Activated naive CD8-positive, alpha-beta T cell treated with anti-CD3 and anti-CD28 coated beads, Interleukin-2, amount 10 ng/mL, durations not matched to agents 7 days and 5 days (primary cell): ENCODE results near the gene GIT1. TPM values are rescaled to one million over a fixed set of nuclear protein-coding genes. Genes with fewer than 3 reads are reported as not detected.

ENCODE experiments used
- ATAC-seq: fragments of 150-1000 bp; cut with Tn5 transposase; one replicate; pipeline ENCODE4 v1.10.0; 2021; ENCODE audit warnings: low read depth, moderate library complexity
- POLR2A ChIA-PET: fragments of 350-600 bp; sonication (Branson Sonifier 250); formaldehyde crosslinking; loops from one replicate; lab custom pipeline; 2021; ENCODE audit warnings: antibody characterized with exemption; lab: Charles Lee
- DNase-seq: peaks from one replicate; pipeline ENCODE4 v3.0.0; 2021
- H3K27ac Mint-ChIP-seq: one replicate; pipeline ENCODE4 v1.8.0; 2022; ENCODE audit warnings: mild to moderate bottlenecking, mixed read lengths
- H3K27me3 Mint-ChIP-seq: one replicate; pipeline ENCODE4 v1.8.0; 2022; ENCODE audit warnings: mild to moderate bottlenecking, moderate library complexity, mixed read lengths
- H3K36me3 Mint-ChIP-seq: one replicate; pipeline ENCODE4 v1.8.0; 2021; ENCODE audit warnings: mild to moderate bottlenecking, mixed read lengths
- H3K4me1 Mint-ChIP-seq: one replicate; pipeline ENCODE4 v1.8.0; 2021; ENCODE audit warnings: mixed read lengths
- H3K4me3 Mint-ChIP-seq: one replicate; pipeline ENCODE4 v1.8.0; 2022; ENCODE audit warnings: mild to moderate bottlenecking, moderate library complexity, mixed read lengths
- H3K9me3 Mint-ChIP-seq: one replicate; pipeline ENCODE4 v1.8.0; 2021; ENCODE audit warnings: mixed read lengths
- total RNA-seq, 2 experiments: library from RNA; stranded (reverse); gene quantifications; one replicate each; pipeline ENCODE4 v1.2.3, GENCODE V29; 2021

Gene GIT1
- total RNA-seq, 2 experiments from 2014 or later: 73.3 to 73.4 TPM

GRCh38 chr17:29570521-29570920, 18.9 kb downstream of the GIT1 start:
- peak overlapping the region; percentile 23 for H3K4me3 Mint-ChIP-seq

GRCh38 chr17:29569245-29569950, 20.1 kb downstream of the GIT1 start:
- ATAC-seq (no peak), DNase-seq (no peak)
- H3K27me3 Mint-ChIP-seq: no peaks in the 10 kb centered on the region
- H3K4me3 Mint-ChIP-seq: peak overlapping the region; percentile 80
- POLR2A ChIA-PET: interaction anchor here (1.1 to 5.9 kb wide), 6 partner anchors 12 to 275 kb away, joined by 3 to 55 read pairs (median 20); partner anchors contain the start of genes ANKRD13B, NUFIP2 and TAOK1
- H3K27ac Mint-ChIP-seq: peak overlapping the region; percentile 35
- peaks cover 20% of the 10 kb centered on the region for H3K4me1 Mint-ChIP-seq
- peaks cover 6% of the 10 kb centered on the region for H3K36me3 Mint-ChIP-seq
- no peaks in the 10 kb centered on the region for H3K9me3 Mint-ChIP-seq

More at GRCh38 chr17:29570521-29570920, 18.9 kb downstream of the GIT1 start:
- POLR2A ChIA-PET: interaction anchor here (0.6 to 5.8 kb wide), 4 partner anchors 11 to 22 kb away, joined by 4 to 45 read pairs (median 20); partner anchors contain the start of gene ANKRD13B
- no peak for ATAC-seq
- peak; percentile 17 for DNase-seq
- no peak overlapping the region for H3K27ac Mint-ChIP-seq
- peaks cover 16% of the 10 kb centered on the region for H3K4me1 Mint-ChIP-seq
- H3K36me3 Mint-ChIP-seq: peaks cover 9% of the 10 kb centered on the region
- H3K27me3 Mint-ChIP-seq: no peaks in the 10 kb centered on the region
- no peaks in the 10 kb centered on the region for H3K9me3 Mint-ChIP-seq

- ATAC-seq: peak; percentile 57
- Mint-ChIP-seq H3K36me3 (peaks cover 8% of the 10 kb centered on the region), H3K4me1 (peaks cover 26% of the 10 kb centered on the region), H3K27ac (peak within 1 kb of the TSS; percentile 98), H3K4me3 (peak within 1 kb of the TSS; percentile 98), H3K9me3 (no peaks in the 10 kb centered on the region), H3K27me3 (no peaks in the 10 kb centered on the region)
- POLR2A ChIA-PET: interaction anchor here (0.7 to 5.9 kb wide), 12 partner anchors 12 to 429 kb away, joined by 3 to 55 read pairs (median 4); partner anchors contain the start of genes ANKRD13B, NUFIP2 and TAOK1
- peak; percentile 88 for DNase-seq
These were observed 20.9 kb downstream of the GIT1 start, which contains the start of gene TP53I13 for GRCh38 chr17:29568331-29569244. Gene TP53I13 (plus strand): TSS chr17:29568701. CDS start chr17:29568759, 58 bp downstream.

- H3K9me3 Mint-ChIP-seq: no peaks in the 10 kb centered on the region
- peaks cover 10% of the 10 kb centered on the region for H3K36me3 Mint-ChIP-seq
- DNase-seq (peak; percentile 84), ATAC-seq (peak; percentile 58)
- peak overlapping the region; percentile 98 for H3K4me3 Mint-ChIP-seq
- H3K27me3 Mint-ChIP-seq: no peaks in the 10 kb centered on the region
- H3K27ac Mint-ChIP-seq: peak overlapping the region; percentile 98
- POLR2A ChIA-PET: interaction anchor here (0.6 to 5.9 kb wide), 13 partner anchors 8 to 428 kb away, joined by 3 to 55 read pairs (median 4); partner anchors contain the start of genes ANKRD13B, NUFIP2 and TAOK1
- H3K4me1 Mint-ChIP-seq: peaks cover 26% of the 10 kb centered on the region
These were observed 21.7 kb downstream of the GIT1 start for GRCh38 chr17:29567554-29568330.

GRCh38 chr17:29567304-29567553, 22.2 kb downstream of the GIT1 start:
- peak; percentile 6 for ATAC-seq
- Mint-ChIP-seq H3K4me3 (peak overlapping the region; percentile 98), H3K4me1 (peaks cover 29% of the 10 kb centered on the region), H3K27me3 (no peaks in the 10 kb centered on the region), H3K27ac (peak overlapping the region; percentile 88), H3K9me3 (no peaks in the 10 kb centered on the region), H3K36me3 (peaks cover 15% of the 10 kb centered on the region)
- POLR2A ChIA-PET: interaction anchor here (0.9 to 5.9 kb wide), 11 partner anchors 9 to 428 kb away, joined by 3 to 55 read pairs (median 4); partner anchors contain the start of genes ANKRD13B and TAOK1
- peak; percentile 71 for DNase-seq

GRCh38 chr17:29566473-29567303, 22.8 kb downstream of the GIT1 start, which contains the start of gene ABHD15:
Gene ABHD15 (minus strand): TSS chr17:29567037. CDS start chr17:29566966, 71 bp downstream.
- Mint-ChIP-seq H3K36me3 (peaks cover 20% of the 10 kb centered on the region), H3K9me3 (no peaks in the 10 kb centered on the region), H3K27ac (peak within 1 kb of the TSS; percentile 98), H3K4me3 (peak within 1 kb of the TSS; percentile 98), H3K4me1 (peaks cover 34% of the 10 kb centered on the region), H3K27me3 (no peaks in the 10 kb centered on the region)
- ATAC-seq: peak; percentile 36
- DNase-seq: peak; percentile 87
- POLR2A ChIA-PET: interaction anchor here (0.6 to 5.9 kb wide), 12 partner anchors 9 to 427 kb away, joined by 3 to 55 read pairs (median 4); partner anchors contain the start of genes ANKRD13B and TAOK1

GRCh38 chr17:29565643-29566472, 23.6 kb downstream of the GIT1 start:
- Mint-ChIP-seq H3K4me3 (peak overlapping the region; percentile 94), H3K27ac (peak overlapping the region; percentile 95), H3K27me3 (no peaks in the 10 kb centered on the region), H3K36me3 (peaks cover 21% of the 10 kb centered on the region), H3K9me3 (no peaks in the 10 kb centered on the region), H3K4me1 (peaks cover 33% of the 10 kb centered on the region)
- peak; percentile 23 for ATAC-seq
- DNase-seq: peak; percentile 82
- POLR2A ChIA-PET: interaction anchor here (0.5 to 5.9 kb wide), 7 partner anchors 9 to 846 kb away, joined by 3 to 55 read pairs (median 12); partner anchors contain the start of genes ANKRD13B and RPL23A

GRCh38 chr17:29563816-29564215, 25.6 kb downstream of the GIT1 start:
- Mint-ChIP-seq H3K36me3 (peaks cover 21% of the 10 kb centered on the region), H3K4me3 (peak overlapping the region; percentile 28), H3K9me3 (no peaks in the 10 kb centered on the region), H3K4me1 (peaks cover 24% of the 10 kb centered on the region), H3K27ac (peak overlapping the region; percentile 34), H3K27me3 (no peaks in the 10 kb centered on the region)
- POLR2A ChIA-PET: interaction anchor here (1.1 kb wide), 1 partner anchor 270 kb away, joined by 3 read pairs; the partner anchor contains the start of gene NUFIP2
- no peak for DNase-seq
- no peak for ATAC-seq

GRCh38 chr17:29562615-29563014, 26.8 kb downstream of the GIT1 start:
- H3K9me3 Mint-ChIP-seq: no peaks in the 10 kb centered on the region
- no peak overlapping the region for H3K27ac Mint-ChIP-seq
- peaks cover 29% of the 10 kb centered on the region for H3K4me1 Mint-ChIP-seq
- peaks cover 21% of the 10 kb centered on the region for H3K36me3 Mint-ChIP-seq
- H3K27me3 Mint-ChIP-seq: no peaks in the 10 kb centered on the region
- DNase-seq (no peak), ATAC-seq (no peak)
- POLR2A ChIA-PET: no interaction called here
- no peak overlapping the region for H3K4me3 Mint-ChIP-seq

GRCh38 chr17:29561554-29562517, 27.6 kb downstream of the GIT1 start:
- ATAC-seq: no peak
- Mint-ChIP-seq H3K27me3 (no peaks in the 10 kb centered on the region), H3K36me3 (peaks cover 21% of the 10 kb centered on the region), H3K4me1 (peaks cover 37% of the 10 kb centered on the region), H3K4me3 (no peak overlapping the region), H3K9me3 (no peaks in the 10 kb centered on the region), H3K27ac (peak overlapping the region; percentile 28)
- POLR2A ChIA-PET: no interaction called here
- no peak for DNase-seq
